ENCODE measurements around the gene MSI2. TPM values are rescaled to one million over a fixed set of nuclear protein-coding genes. Genes with fewer than 3 reads are reported as not detected.

MSI2 gene
- total and polyA plus RNA-seq, 9 of the 15 experiments (the other 6 are each of a cell fraction or from before 2014, with no cell fraction given): 4.6 to 61.8 (median 42.4) TPM

GRCh38 chr17:57379237-57379894, 123.0 kb downstream of the MSI2 start (continued):
- TF ChIP-seq PPARD (CRISPR knock-in tag; IDR thresholded peaks at IDR 0.05): no peak
- no peak for TF ChIP-seq HDGF (IDR thresholded peaks at IDR 0.05)
- no peak for TF ChIP-seq ATF7 (IDR thresholded peaks at IDR 0.05)
- no peak; the same call in 1 of the 2 replicates for TF ChIP-seq FOSL1 (tag; conservative IDR thresholded peaks at IDR 0.05)
- no peak for TF ChIP-seq POLR3A (IDR thresholded peaks at IDR 0.05; ENCODE audit: borderline replicate concordance, extremely low read depth, insufficient read depth, insufficient read length)
- TF ChIP-seq KLF6 (CRISPR knock-in tag; IDR thresholded peaks at IDR 0.05; ENCODE audit: borderline replicate concordance): no peak
- TF ChIP-seq KDM2B (CRISPR knock-in tag; IDR thresholded peaks at IDR 0.05): no peak
- no peak for TF ChIP-seq RFX1 (IDR thresholded peaks at IDR 0.05)
- TF ChIP-seq SMARCA5 (IDR thresholded peaks at IDR 0.05): no peak
- TF ChIP-seq HNRNPH1 (optimal IDR thresholded peaks at IDR 0.05; ENCODE audit: low read depth, low read length): no peak
- no peak for TF ChIP-seq GABPB2 (CRISPR knock-in tag; conservative IDR thresholded peaks at IDR 0.05)
- TF ChIP-seq FUS (optimal IDR thresholded peaks at IDR 0.05; ENCODE audit: low read depth, low read length): no peak
- TF ChIP-seq ZNF695 (CRISPR knock-in tag; IDR thresholded peaks at IDR 0.05): no peak
- TF ChIP-seq, protein P1, sequence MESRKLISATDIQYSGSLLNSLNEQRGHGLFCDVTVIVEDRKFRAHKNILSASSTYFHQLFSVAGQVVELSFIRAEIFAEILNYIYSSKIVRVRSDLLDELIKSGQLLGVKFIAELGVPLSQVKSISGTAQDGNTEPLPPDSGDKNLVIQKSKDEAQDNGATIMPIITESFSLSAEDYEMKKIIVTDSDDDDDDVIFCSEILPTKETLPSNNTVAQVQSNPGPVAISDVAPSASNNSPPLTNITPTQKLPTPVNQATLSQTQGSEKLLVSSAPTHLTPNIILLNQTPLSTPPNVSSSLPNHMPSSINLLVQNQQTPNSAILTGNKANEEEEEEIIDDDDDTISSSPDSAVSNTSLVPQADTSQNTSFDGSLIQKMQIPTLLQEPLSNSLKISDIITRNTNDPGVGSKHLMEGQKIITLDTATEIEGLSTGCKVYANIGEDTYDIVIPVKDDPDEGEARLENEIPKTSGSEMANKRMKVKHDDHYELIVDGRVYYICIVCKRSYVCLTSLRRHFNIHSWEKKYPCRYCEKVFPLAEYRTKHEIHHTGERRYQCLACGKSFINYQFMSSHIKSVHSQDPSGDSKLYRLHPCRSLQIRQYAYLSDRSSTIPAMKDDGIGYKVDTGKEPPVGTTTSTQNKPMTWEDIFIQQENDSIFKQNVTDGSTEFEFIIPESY (CRISPR knock-in tag; IDR thresholded peaks at IDR 0.05): no peak
- no peak for TF ChIP-seq ZNF778 (CRISPR knock-in tag; IDR thresholded peaks at IDR 0.05)
- TF ChIP-seq FOXO4 (CRISPR knock-in tag; IDR thresholded peaks at IDR 0.05): no peak
- TF ChIP-seq, protein P2, sequence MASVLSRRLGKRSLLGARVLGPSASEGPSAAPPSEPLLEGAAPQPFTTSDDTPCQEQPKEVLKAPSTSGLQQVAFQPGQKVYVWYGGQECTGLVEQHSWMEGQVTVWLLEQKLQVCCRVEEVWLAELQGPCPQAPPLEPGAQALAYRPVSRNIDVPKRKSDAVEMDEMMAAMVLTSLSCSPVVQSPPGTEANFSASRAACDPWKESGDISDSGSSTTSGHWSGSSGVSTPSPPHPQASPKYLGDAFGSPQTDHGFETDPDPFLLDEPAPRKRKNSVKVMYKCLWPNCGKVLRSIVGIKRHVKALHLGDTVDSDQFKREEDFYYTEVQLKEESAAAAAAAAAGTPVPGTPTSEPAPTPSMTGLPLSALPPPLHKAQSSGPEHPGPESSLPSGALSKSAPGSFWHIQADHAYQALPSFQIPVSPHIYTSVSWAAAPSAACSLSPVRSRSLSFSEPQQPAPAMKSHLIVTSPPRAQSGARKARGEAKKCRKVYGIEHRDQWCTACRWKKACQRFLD (CRISPR knock-in tag; IDR thresholded peaks at IDR 0.05): peak; percentile 88; the same call in 1 of the 2 replicates
- no peak for TF ChIP-seq TEAD2 (tag; IDR thresholded peaks at IDR 0.05)
- TF ChIP-seq, protein P3, sequence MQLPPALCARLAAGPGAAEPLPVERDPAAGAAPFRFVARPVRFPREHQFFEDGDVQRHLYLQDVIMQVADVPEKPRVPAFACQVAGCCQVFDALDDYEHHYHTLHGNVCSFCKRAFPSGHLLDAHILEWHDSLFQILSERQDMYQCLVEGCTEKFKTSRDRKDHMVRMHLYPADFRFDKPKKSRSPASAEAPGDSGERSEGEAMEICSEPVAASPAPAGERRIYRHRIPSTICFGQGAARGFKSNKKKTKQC (CRISPR knock-in tag; IDR thresholded peaks at IDR 0.05): no peak
- TF ChIP-seq NCOR1 (IDR thresholded peaks at IDR 0.05): peak; percentile 94
- 0 out of 3 replicates have a peak, but pooled peaks of 1 of the 2 experiments have one; percentile 28 for TF ChIP-seq CBX3 (IDR thresholded peaks at IDR 0.05; ENCODE audit: borderline replicate concordance in 1 of 2, low read length in 2 of 2)
- no peak for TF ChIP-seq SAFB (IDR thresholded peaks at IDR 0.05; ENCODE audit: borderline replicate concordance, low read depth, low read length)
- 0 out of 2 replicates have a peak, but pooled peaks have one; percentile 16 for TF ChIP-seq GABPB1 (CRISPR knock-in tag; IDR thresholded peaks at IDR 0.05)
- TF ChIP-seq HMBOX1 (IDR thresholded peaks at IDR 0.05): peak; percentile 53; the same call in 1 of the 2 replicates

All from K562 (cell line).